Esophagus squamous epithelium (tissue), 5 donors: Measurements from ENCODE around the gene YTHDC1. TPM values are rescaled to one million over a fixed set of nuclear protein-coding genes. Genes with fewer than 3 reads are reported as not detected.

Source experiments
- DNase-seq: peaks from one replicate; lab custom pipeline; 2025; lab: John Stamatoyannopoulos, UW
- H3K27ac ChIP-seq, 4 donors: fragments of 200-600 bp; sonication (generic); one replicate each; pipeline ENCODE4 v1.5.1; 2016 to 2019; ENCODE audit warnings: mild to moderate bottlenecking in 1 of 4
- H3K27me3 ChIP-seq, 4 donors: fragments of 200-600 bp; sonication (generic); 1 replicate in 3 of 4; 2 replicates in 1 of 4; pipeline versions ENCODE4 v1.5.1 to v1.6.0; 2017 to 2021; ENCODE audit warnings: antibody characterized with exemption in 1 of 4
- H3K36me3 ChIP-seq, 3 donors: fragments of 200-600 bp; sonication (generic); one replicate each; pipeline ENCODE4 v1.5.1; 2016 to 2019
- H3K4me1 ChIP-seq, 3 donors: fragments of 200-600 bp; sonication (generic); one replicate each; pipeline ENCODE4 v1.5.1; 2017 to 2019
- H3K4me3 ChIP-seq, 4 donors: fragments of 200-600 bp; sonication (generic); 1 replicate in 3 of 4; 2 replicates in 1 of 4; pipeline ENCODE4 v1.5.1; 2016 to 2019; ENCODE audit warnings: mild to moderate bottlenecking in 2 of 4, moderate library complexity in 1 of 4
- H3K9me3 ChIP-seq, 3 donors: fragments of 200-600 bp; sonication (generic); one replicate each; pipeline ENCODE4 v1.5.1; 2016 to 2019
- POLR2A ChIP-seq, 4 donors: fragments of 450-650 bp; IDR thresholded peaks; one replicate each; pipeline ENCODE4 v1.6.1; 2017; ENCODE audit warnings: antibody characterized with exemption in 4 of 4, mild to moderate bottlenecking in 4 of 4, moderate library complexity in 3 of 4
- WGBS, 2 donors: methylation state at CpG; one replicate each; pipeline ENCODE4 v1.1.5; 2018; 5-methylcytosine and 5-hydroxymethylcytosine counted together
- intact Hi-C: fragments of 100-400 bp; cut with DNase I; formaldehyde crosslinking; loops from one replicate; pipeline ENCODE4 v1.15.0; 2022
- total RNA-seq, 4 donors: library from RNA; depleted of rRNA; stranded (reverse); fragments of >200 nt; gene quantifications; one replicate each; pipeline ENCODE4 v1.1.0, GENCODE V29; 2016
- TF ChIP-seq, protein P1 (sequence below), 6 experiments: fragments of 450-650 bp in 4 of 6; fragments of 200-600 bp in 2 of 6; sonication (generic) in 2 of 6; IDR thresholded peaks; one replicate each; pipeline ENCODE4 v1.5.1; 2016 to 2019; ENCODE audit warnings: antibody characterized with exemption in 6 of 6, mild to moderate bottlenecking in 4 of 6, moderate library complexity in 4 of 6
- donor health status: DM: yes; HTN: yes; CAD: no.

The YTHDC1 gene
- total RNA-seq, 4 donors from 2014 or later: 36.1 to 79.9 (median 50.7) TPM

DNA sequence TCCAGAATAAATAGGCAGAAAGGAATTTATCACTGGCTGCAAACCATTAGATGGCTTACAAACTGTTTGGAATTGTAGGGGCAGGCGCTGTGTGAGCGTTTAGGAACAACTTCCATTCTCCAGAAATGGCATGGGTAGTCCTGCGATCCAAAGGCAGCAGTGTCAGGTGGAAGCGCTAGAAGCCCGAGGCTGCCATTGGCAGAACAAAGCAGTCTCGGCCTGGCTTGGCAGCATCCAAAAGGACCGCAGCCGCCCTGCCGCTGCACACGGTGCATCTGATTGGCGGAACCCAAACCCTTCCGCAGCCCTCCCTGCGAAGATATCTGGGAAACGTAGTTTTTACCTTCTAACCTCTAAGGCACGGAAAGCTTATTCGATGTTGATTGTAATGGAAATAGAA lies 23.6 kb upstream of the YTHDC1 start:
- H3K36me3 ChIP-seq: no peaks in the 10 kb centered on the region
- WGBS, 2 donors: 22 to 33% methylated on average over 9 to 11 of the region's 16 CpGs
- no peak for DNase-seq
- H3K27ac ChIP-seq: peak overlapping the region in 3 of 4 donors; percentile 16 to 50 (median 39)
- TF ChIP-seq, protein P1, sequence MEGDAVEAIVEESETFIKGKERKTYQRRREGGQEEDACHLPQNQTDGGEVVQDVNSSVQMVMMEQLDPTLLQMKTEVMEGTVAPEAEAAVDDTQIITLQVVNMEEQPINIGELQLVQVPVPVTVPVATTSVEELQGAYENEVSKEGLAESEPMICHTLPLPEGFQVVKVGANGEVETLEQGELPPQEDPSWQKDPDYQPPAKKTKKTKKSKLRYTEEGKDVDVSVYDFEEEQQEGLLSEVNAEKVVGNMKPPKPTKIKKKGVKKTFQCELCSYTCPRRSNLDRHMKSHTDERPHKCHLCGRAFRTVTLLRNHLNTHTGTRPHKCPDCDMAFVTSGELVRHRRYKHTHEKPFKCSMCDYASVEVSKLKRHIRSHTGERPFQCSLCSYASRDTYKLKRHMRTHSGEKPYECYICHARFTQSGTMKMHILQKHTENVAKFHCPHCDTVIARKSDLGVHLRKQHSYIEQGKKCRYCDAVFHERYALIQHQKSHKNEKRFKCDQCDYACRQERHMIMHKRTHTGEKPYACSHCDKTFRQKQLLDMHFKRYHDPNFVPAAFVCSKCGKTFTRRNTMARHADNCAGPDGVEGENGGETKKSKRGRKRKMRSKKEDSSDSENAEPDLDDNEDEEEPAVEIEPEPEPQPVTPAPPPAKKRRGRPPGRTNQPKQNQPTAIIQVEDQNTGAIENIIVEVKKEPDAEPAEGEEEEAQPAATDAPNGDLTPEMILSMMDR (IDR thresholded peaks at IDR 0.05): no peak
- no peak for TF ChIP-seq POLR2A (IDR thresholded peaks at IDR 0.05)
- intact Hi-C loops: no loop called here
- no peaks in the 10 kb centered on the region for H3K9me3 ChIP-seq
- H3K4me3 ChIP-seq: peak overlapping the region; percentile 5 to 51 (median 30)
- H3K27me3 ChIP-seq: peaks cover 0 to 23% (median 0%) of the 10 kb centered on the region in 4 donors
- H3K4me1 ChIP-seq: peaks cover 0 to 30% (median 4%) of the 10 kb centered on the region in 3 donors

DNA sequence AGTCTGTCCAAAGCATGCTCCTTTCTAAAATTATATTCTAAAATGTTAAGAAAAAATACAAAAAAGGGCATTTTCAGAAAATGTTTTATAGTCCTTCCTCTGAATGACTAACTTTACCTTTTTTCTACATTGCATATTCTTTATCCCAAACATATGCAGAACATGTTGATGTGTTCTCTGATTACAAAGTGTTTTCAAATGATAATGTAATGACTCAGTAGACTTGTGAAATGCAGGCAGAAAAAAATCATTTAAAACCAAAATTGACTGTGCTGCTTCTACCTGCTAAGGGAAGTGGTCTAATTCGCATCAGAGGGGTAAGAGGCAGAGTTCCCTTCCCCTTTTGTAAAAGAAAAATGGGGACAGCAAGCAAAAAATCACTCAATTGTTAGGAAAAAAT lies 22.7 kb upstream of the YTHDC1 start:
- Histone ChIP-seq H3K36me3 (no peaks in the 10 kb centered on the region), H3K27me3 (peaks cover 0 to 14% (median 0%) of the 10 kb centered on the region in 4 donors), H3K9me3 (no peaks in the 10 kb centered on the region), H3K27ac (peak overlapping the region in 1 of 4 donors; percentile 50), H3K4me1 (peaks cover 0 to 39% (median 4%) of the 10 kb centered on the region in 3 donors), H3K4me3 (no peak overlapping the region)
- no peak for TF ChIP-seq POLR2A (IDR thresholded peaks at IDR 0.05)
- TF ChIP-seq, protein P1 (IDR thresholded peaks at IDR 0.05): no peak
- 36 to 74% methylated on average over 1 of the region's 1 CpG for whole genome bisulfite sequencing, 2 donors
- intact Hi-C loops: no loop called here
- DNase-seq: no peak

DNA sequence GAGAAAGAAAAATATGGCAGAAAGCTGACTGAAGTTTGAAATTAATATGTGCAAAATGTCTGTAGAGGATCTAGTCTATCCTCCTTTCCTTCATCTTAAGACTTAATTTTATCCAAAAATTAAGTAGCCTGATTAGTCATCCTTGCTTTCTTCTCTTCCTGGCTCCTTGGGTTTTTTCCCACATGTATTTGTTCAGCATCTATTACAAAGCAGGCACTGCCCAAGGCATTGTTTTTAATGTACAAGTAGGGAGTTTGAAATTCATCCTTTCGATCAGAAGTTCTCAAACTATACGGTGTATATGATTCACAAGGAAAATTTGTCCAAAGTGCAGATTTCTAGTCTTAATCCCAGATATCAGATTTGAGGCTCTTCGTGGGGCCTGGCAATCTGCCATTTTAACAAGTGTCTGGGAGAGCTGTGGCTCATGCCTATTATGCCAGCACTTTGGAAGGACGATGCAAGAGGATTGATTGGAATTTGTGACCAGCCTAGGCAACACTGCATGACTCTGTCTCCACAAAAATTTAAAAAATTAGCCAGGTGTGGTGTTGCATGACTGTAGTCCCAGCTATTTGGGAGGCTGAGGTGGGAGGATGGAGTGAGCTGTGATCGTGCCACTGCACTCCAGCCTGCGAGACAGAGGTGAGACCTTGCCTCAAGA lies 19.4 kb upstream of the YTHDC1 start:
- Histone ChIP-seq H3K27me3 (peaks cover 0 to 5% (median 0%) of the 10 kb centered on the region in 4 donors), H3K36me3 (no peaks in the 10 kb centered on the region), H3K27ac (peak overlapping the region; percentile 30 to 74 (median 64)), H3K9me3 (no peaks in the 10 kb centered on the region), H3K4me1 (peaks cover 0 to 31% (median 4%) of the 10 kb centered on the region in 3 donors), H3K4me3 (no peak overlapping the region)
- TF ChIP-seq, protein P1 (IDR thresholded peaks at IDR 0.05): no peak
- no peak for TF ChIP-seq POLR2A (IDR thresholded peaks at IDR 0.05)
- WGBS, 2 donors: 45 to 50% methylated on average over 5 to 6 of the region's 6 CpGs
- intact Hi-C loops: no loop called here
- DNase-seq: no peak

DNA sequence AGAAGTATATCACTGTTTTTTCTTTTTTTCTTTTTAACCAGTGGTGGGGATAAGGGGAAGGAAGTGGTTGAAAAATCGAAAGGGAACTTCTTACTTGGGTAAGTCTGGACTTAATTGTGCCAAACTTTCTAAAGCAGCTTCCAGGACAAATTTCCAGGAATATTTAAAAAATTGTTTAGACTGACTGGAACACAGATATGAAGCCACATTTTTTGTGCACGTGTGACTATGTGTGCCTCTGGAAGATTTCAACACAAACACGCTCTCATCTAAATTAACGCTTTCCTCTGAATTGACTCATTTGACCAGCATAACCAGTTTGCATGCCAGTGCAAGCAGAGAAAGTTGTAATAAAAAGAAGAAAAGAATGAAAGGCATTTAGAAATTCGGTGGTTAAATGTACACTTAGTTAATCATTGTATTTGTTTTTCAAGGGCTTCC lies 18.8 kb upstream of the YTHDC1 start:
- peak overlapping the region in 3 of 4 donors; percentile 59 to 74 (median 69) for H3K27ac ChIP-seq
- H3K9me3 ChIP-seq: no peaks in the 10 kb centered on the region
- H3K36me3 ChIP-seq: no peaks in the 10 kb centered on the region
- no peak for TF ChIP-seq POLR2A (IDR thresholded peaks at IDR 0.05)
- TF ChIP-seq, protein P1 (IDR thresholded peaks at IDR 0.05): no peak
- intact Hi-C loops: no loop called here
- DNase-seq: no peak
- peaks cover 0 to 5% (median 0%) of the 10 kb centered on the region in 4 donors for H3K27me3 ChIP-seq
- 20 to 25% methylated on average over 5 of the region's 5 CpGs for WGBS, 2 donors
- no peak overlapping the region for H3K4me3 ChIP-seq
- peaks cover 0 to 29% (median 4%) of the 10 kb centered on the region in 3 donors for H3K4me1 ChIP-seq

DNA sequence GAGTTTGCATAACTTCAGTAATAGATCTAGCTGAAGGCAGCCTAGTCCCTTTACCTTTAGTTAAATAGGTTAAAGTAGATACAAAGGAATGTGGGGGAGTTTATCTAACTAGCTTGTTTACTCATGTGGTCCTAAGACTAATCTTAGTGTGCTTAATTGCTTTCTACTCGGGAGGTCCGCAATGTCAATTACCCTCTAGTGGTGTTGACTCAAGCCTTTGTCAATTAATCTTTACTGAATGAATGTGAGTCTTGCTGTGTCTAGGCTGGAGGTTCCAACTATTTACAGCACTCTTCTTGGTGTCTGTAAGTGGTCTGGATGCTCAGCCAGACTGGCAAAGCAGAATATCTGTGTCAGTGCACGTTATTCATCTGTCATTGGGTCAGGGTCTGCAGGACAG lies 17.9 kb upstream of the YTHDC1 start:
- Histone ChIP-seq H3K27me3 (peaks cover 0 to 5% (median 0%) of the 10 kb centered on the region in 4 donors), H3K9me3 (no peaks in the 10 kb centered on the region), H3K4me1 (peaks cover 0 to 23% (median 4%) of the 10 kb centered on the region in 3 donors), H3K36me3 (no peaks in the 10 kb centered on the region), H3K27ac (peak overlapping the region in 2 of 4 donors; percentile 59 to 74), H3K4me3 (no peak overlapping the region)
- TF ChIP-seq, protein P1 (IDR thresholded peaks at IDR 0.05): no peak
- DNase-seq: no peak
- intact Hi-C loops: no loop called here
- 72% methylated on average over 3 of the region's 3 CpGs for WGBS, 2 donors
